CD4-positive, CD25-positive, alpha-beta regulatory T cell (primary cell): ENCODE measurements around the gene PCDHGA2. TPM values are rescaled to one million over a fixed set of nuclear protein-coding genes. Genes with fewer than 3 reads are reported as not detected.
"Not testable (repeated sequence)": the region's sequence is repeated elsewhere in the genome, so short reads cannot be mapped to it uniquely, and the experiment has no call there.

ENCODE experiments used
- ATAC-seq, 2 donors: fragments of 150-1000 bp; cut with Tn5 transposase; one replicate each; pipeline ENCODE4 v1.10.0; 2021; ENCODE audit warnings: low read depth in 2 of 2, moderate number of reproducible peaks in 2 of 2, moderate library complexity in 1 of 2
- DNase-seq, 3 donors: peaks; one replicate each; pipeline versions ENCODE4 v3.0.0 to v3.0.0-alpha.2; 2012 to 2022; ENCODE audit warnings: mixed read lengths in 1 of 3
- H3K27ac ChIP-seq: one replicate; pipeline ENCODE4 v1.7.0; 2013; ENCODE audit warnings: mild to moderate bottlenecking, low read length; ENCODE audit not compliant: insufficient read depth, poor library complexity, severe bottlenecking
- H3K27me3 ChIP-seq: one replicate; pipeline ENCODE4 v1.7.0; 2013; ENCODE audit warnings: low read length; ENCODE audit not compliant: control insufficient read depth, insufficient read depth
- H3K36me3 ChIP-seq: one replicate; pipeline ENCODE4 v1.7.0; 2013; ENCODE audit warnings: mild to moderate bottlenecking, low read length, moderate library complexity; ENCODE audit not compliant: control insufficient read depth, insufficient read depth
- H3K4me1 ChIP-seq: 2 replicates; pipeline ENCODE4 v1.7.0; 2013; ENCODE audit warnings: mild to moderate bottlenecking, low read length; ENCODE audit not compliant: insufficient read depth, control insufficient read depth, poor library complexity, severe bottlenecking
- H3K4me3 ChIP-seq: one replicate; pipeline ENCODE4 v1.7.0; 2013; ENCODE audit warnings: low read depth, mild to moderate bottlenecking, low read length, moderate library complexity
- H3K9me3 ChIP-seq, 2 experiments: 1 replicate in 1 of 2; 2 replicates in 1 of 2; pipeline ENCODE4 v1.7.0; 2013; ENCODE audit warnings: low read length in 2 of 2, mild to moderate bottlenecking in 1 of 2, moderate library complexity in 1 of 2; ENCODE audit not compliant: control insufficient read depth in 2 of 2
- H3K27ac Mint-ChIP-seq, 3 donors: one replicate each; pipeline ENCODE4 v1.8.0; 2020 to 2022; ENCODE audit warnings: mild to moderate bottlenecking in 3 of 3, mixed read lengths in 3 of 3, moderate library complexity in 2 of 3
- H3K27me3 Mint-ChIP-seq: one replicate; pipeline ENCODE4 v1.8.0; 2022; ENCODE audit warnings: mild to moderate bottlenecking, mixed read lengths
- H3K36me3 Mint-ChIP-seq: one replicate; pipeline ENCODE4 v1.8.0; 2020; ENCODE audit warnings: mixed read lengths
- H3K4me1 Mint-ChIP-seq, 4 donors: one replicate each; pipeline ENCODE4 v1.8.0; 2020 to 2022; ENCODE audit warnings: mixed read lengths in 4 of 4, mild to moderate bottlenecking in 1 of 4
- H3K4me3 Mint-ChIP-seq, 4 donors: one replicate each; pipeline ENCODE4 v1.8.0; 2020 to 2022; ENCODE audit warnings: mild to moderate bottlenecking in 4 of 4, mixed read lengths in 4 of 4, moderate library complexity in 3 of 4
- H3K9me3 Mint-ChIP-seq, 7 donors: one replicate each; pipeline ENCODE4 v1.8.0; 2020 to 2022; ENCODE audit warnings: mixed read lengths in 7 of 7, mild to moderate bottlenecking in 3 of 7, moderate library complexity in 2 of 7
- polyA plus RNA-seq, 4 donors: library from polyadenylated mRNA; unstranded; fragments of 300-500 nt; fragmentation: Illumina TruSeq; gene quantifications; one replicate each; pipeline ENCODE4 v1.2.3, GENCODE V29; 2021
- total RNA-seq: library from RNA; stranded (reverse); gene quantifications from one replicate; pipeline ENCODE4 v1.2.3, GENCODE V29; 2022

PCDHGA2 gene
- total RNA-seq (not detected), polyA plus RNA-seq (not detected)

- H3K9me3 Mint-ChIP-seq, result peaks cover 7 to 72% (median 33%) of the 10 kb centered on the region in 7 donors
- no peak for ATAC-seq
Observed at GRCh38 chr5:141338538-141339306, at the start of gene PCDHGA2. TSS of gene PCDHGA2 (plus strand) at chr5:141338760.

DNA sequence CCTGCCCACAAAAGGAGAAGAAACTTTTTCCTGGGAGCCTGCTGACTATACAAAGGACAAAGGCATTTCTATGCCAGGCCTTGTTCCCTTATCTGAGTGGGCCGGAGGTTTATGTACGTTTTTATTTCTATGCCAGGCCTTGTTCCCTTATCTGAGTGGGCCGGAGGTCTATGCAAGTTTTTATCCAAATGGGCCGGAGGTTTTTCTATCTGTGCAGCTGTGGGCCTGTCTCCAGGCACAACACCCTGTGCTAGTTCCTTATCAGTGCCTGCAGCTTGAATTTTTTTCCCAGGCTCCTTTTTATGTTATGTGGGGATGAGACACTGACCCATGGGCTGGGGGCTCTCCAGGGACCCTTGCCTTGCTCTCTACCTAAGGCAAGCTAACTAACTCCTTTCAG, 40.2 kb upstream of the PCDHGA2 start:
- Histone ChIP-seq H3K9me3 (peaks cover 49 to 88% of the 10 kb centered on the region in 2 experiments), H3K27me3 (no peaks in the 10 kb centered on the region), H3K4me1 (no peaks in the 10 kb centered on the region), H3K4me3 (no peak overlapping the region), H3K36me3 (no peaks in the 10 kb centered on the region), H3K27ac (no peak overlapping the region)
- ATAC-seq, result no peak
- no peak overlapping the region for H3K4me3 Mint-ChIP-seq
- peaks cover 15% of the 10 kb centered on the region for H3K36me3 Mint-ChIP-seq
- DNase-seq, result no peak
- H3K9me3 Mint-ChIP-seq, result peaks cover 6 to 82% (median 23%) of the 10 kb centered on the region in 7 donors
- peaks cover 0 to 4% (median 0%) of the 10 kb centered on the region in 4 donors for H3K4me1 Mint-ChIP-seq
- no peak overlapping the region for H3K27ac Mint-ChIP-seq
- no peaks in the 10 kb centered on the region for H3K27me3 Mint-ChIP-seq

More at GRCh38 chr5:141338538-141339306, at the start of gene PCDHGA2:
- H3K36me3 Mint-ChIP-seq, result peaks cover 3% of the 10 kb centered on the region
- no peaks in the 10 kb centered on the region for H3K4me1 ChIP-seq
- peaks cover 64% of the 10 kb centered on the region for H3K27me3 Mint-ChIP-seq
- no peaks in the 10 kb centered on the region for H3K4me1 Mint-ChIP-seq
- H3K27ac ChIP-seq, result no peak within 1 kb of the TSS
- no peak within 1 kb of the TSS for H3K27ac Mint-ChIP-seq
- peaks cover 50 to 63% of the 10 kb centered on the region in 2 experiments for H3K9me3 ChIP-seq
- no peak for DNase-seq
- H3K4me3 ChIP-seq, result no peak within 1 kb of the TSS
- H3K4me3 Mint-ChIP-seq, result peak within 1 kb of the TSS in 1 of 4 donors; percentile 11
- H3K27me3 ChIP-seq, result peaks cover 21% of the 10 kb centered on the region
- H3K36me3 ChIP-seq, result no peaks in the 10 kb centered on the region

- Mint-ChIP-seq H3K4me3 (no peak within 1 kb of the TSS), H3K36me3 (peaks cover 3% of the 10 kb centered on the region)
Observed at GRCh38 chr5:141303756-141304155, 34.8 kb upstream of the PCDHGA2 start, which contains the start of gene SLC25A2. TSS of gene SLC25A2 (minus strand) at chr5:141304049. CDS start at chr5:141303865, 184 bp downstream.

GRCh38 chr5:141306630-141307029, 31.9 kb upstream of the PCDHGA2 start:
- H3K4me3 ChIP-seq, result no peak overlapping the region
- H3K9me3 Mint-ChIP-seq, result peaks cover 0 to 85% (median 26%) of the 10 kb centered on the region in 7 donors
- peaks cover 63 to 89% of the 10 kb centered on the region in 2 experiments for H3K9me3 ChIP-seq
- H3K27ac Mint-ChIP-seq, result no peak overlapping the region
- H3K27ac ChIP-seq, result no peak overlapping the region
- peaks cover 7% of the 10 kb centered on the region for H3K36me3 Mint-ChIP-seq
- H3K36me3 ChIP-seq, result no peaks in the 10 kb centered on the region
- no peak for ATAC-seq
- no peak for DNase-seq
- no peaks in the 10 kb centered on the region for H3K4me1 ChIP-seq
- peaks cover 0 to 4% (median 0%) of the 10 kb centered on the region in 4 donors for H3K4me1 Mint-ChIP-seq
- no peaks in the 10 kb centered on the region for H3K27me3 Mint-ChIP-seq
- H3K4me3 Mint-ChIP-seq, result no peak overlapping the region
- H3K27me3 ChIP-seq, result no peaks in the 10 kb centered on the region

More at GRCh38 chr5:141303756-141304155, 34.8 kb upstream of the PCDHGA2 start, which contains the start of gene SLC25A2:
- Histone ChIP-seq H3K27ac (no peak within 1 kb of the TSS), H3K4me3 (no peak within 1 kb of the TSS), H3K4me1 (no peaks in the 10 kb centered on the region), H3K27me3 (no peaks in the 10 kb centered on the region), H3K36me3 (no peaks in the 10 kb centered on the region), H3K9me3 (peaks cover 58 to 89% of the 10 kb centered on the region in 2 experiments)
- no peak within 1 kb of the TSS for H3K27ac Mint-ChIP-seq
- H3K27me3 Mint-ChIP-seq, result no peaks in the 10 kb centered on the region
- peaks cover 0 to 4% (median 0%) of the 10 kb centered on the region in 4 donors for H3K4me1 Mint-ChIP-seq
- peaks cover 0 to 79% (median 23%) of the 10 kb centered on the region in 7 donors for H3K9me3 Mint-ChIP-seq
- no peak for ATAC-seq
- DNase-seq, result no peak

- Histone ChIP-seq H3K9me3 (peaks cover 74 to 92% of the 10 kb centered on the region in 2 experiments), H3K4me3 (no peak overlapping the region), H3K27me3 (no peaks in the 10 kb centered on the region), H3K4me1 (no peaks in the 10 kb centered on the region), H3K27ac (no peak overlapping the region), H3K36me3 (peaks cover 3% of the 10 kb centered on the region)
- ATAC-seq (no peak), DNase-seq (no peak)
- Mint-ChIP-seq H3K36me3 (peaks cover 37% of the 10 kb centered on the region), H3K27me3 (no peaks in the 10 kb centered on the region), H3K27ac (no peak overlapping the region), H3K4me3 (no peak overlapping the region), H3K4me1 (peaks cover 3 to 11% (median 8%) of the 10 kb centered on the region in 4 donors), H3K9me3 (peaks cover 0 to 89% (median 44%) of the 10 kb centered on the region in 7 donors)
Observed at GRCh38 chr5:141313711-141314110, 24.8 kb upstream of the PCDHGA2 start.

- H3K4me3 Mint-ChIP-seq, H3K27me3 Mint-ChIP-seq, H3K4me1 ChIP-seq, H3K27me3 ChIP-seq, DNase-seq, H3K27ac Mint-ChIP-seq, ATAC-seq, H3K27ac ChIP-seq, H3K4me3 ChIP-seq: not testable (repeated sequence)
- H3K9me3 Mint-ChIP-seq, result peaks cover 3 to 90% (median 52%) of the 10 kb centered on the region in 7 donors
- H3K36me3 Mint-ChIP-seq, result peaks cover 48% of the 10 kb centered on the region
- H3K9me3 ChIP-seq, result peaks cover 73 to 95% of the 10 kb centered on the region in 2 experiments
- peaks cover 14% of the 10 kb centered on the region for H3K36me3 ChIP-seq
- peaks cover 12 to 39% (median 26%) of the 10 kb centered on the region in 4 donors for H3K4me1 Mint-ChIP-seq
Observed at GRCh38 chr5:141316963-141317362, 21.6 kb upstream of the PCDHGA2 start.

DNA sequence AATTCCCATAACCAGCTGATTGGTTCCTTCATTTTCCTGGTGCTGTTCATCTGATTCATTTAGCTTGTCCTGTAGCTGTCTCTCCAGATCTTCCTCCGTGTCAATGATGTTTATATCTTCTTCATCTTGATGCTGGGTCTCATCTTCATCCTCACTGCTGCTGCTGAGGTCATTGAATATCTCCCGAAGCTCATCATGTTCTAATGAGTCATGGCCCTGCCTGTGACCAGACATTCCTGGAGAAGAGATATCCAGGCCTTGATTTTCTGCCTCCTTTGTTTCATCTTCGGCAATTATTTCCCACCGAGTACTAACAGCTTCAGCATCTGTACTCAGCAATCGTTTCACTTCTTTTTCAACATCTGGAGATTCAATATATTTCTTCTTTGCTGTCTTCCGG, 19.4 kb upstream of the PCDHGA2 start:
- H3K36me3 Mint-ChIP-seq, result peaks cover 38% of the 10 kb centered on the region
- ATAC-seq (no peak), DNase-seq (no peak)
- Histone ChIP-seq H3K36me3 (peaks cover 14% of the 10 kb centered on the region), H3K27me3 (no peaks in the 10 kb centered on the region), H3K4me3 (peak overlapping the region; percentile 93), H3K9me3 (peaks cover 62 to 80% of the 10 kb centered on the region in 2 experiments), H3K4me1 (peaks cover 5% of the 10 kb centered on the region), H3K27ac (no peak overlapping the region)
- H3K27ac Mint-ChIP-seq, result peak overlapping the region in 1 of 3 donors; percentile 99
- peaks cover 12 to 39% (median 26%) of the 10 kb centered on the region in 4 donors for H3K4me1 Mint-ChIP-seq
- peak overlapping the region in 3 of 4 donors; percentile 56 to 96 (median 75) for H3K4me3 Mint-ChIP-seq
- peaks cover 3 to 82% (median 41%) of the 10 kb centered on the region in 7 donors for H3K9me3 Mint-ChIP-seq
- H3K27me3 Mint-ChIP-seq, result peaks cover 8% of the 10 kb centered on the region
